GM12891 (cell line): Measurements from ENCODE around the gene SMIM36.

ENCODE experiments used
- POLR2AphosphoS5 ChIP-seq: IDR thresholded peaks from 2 replicates; pipeline ENCODE4 v1.6.1; 2011; ENCODE audit warnings: low read depth, low read length, control low read depth
- SPI1 ChIP-seq: IDR thresholded peaks from 2 replicates; pipeline ENCODE4 v1.6.1; 2011; ENCODE audit warnings: low read depth, low read length, control low read depth

DNA sequence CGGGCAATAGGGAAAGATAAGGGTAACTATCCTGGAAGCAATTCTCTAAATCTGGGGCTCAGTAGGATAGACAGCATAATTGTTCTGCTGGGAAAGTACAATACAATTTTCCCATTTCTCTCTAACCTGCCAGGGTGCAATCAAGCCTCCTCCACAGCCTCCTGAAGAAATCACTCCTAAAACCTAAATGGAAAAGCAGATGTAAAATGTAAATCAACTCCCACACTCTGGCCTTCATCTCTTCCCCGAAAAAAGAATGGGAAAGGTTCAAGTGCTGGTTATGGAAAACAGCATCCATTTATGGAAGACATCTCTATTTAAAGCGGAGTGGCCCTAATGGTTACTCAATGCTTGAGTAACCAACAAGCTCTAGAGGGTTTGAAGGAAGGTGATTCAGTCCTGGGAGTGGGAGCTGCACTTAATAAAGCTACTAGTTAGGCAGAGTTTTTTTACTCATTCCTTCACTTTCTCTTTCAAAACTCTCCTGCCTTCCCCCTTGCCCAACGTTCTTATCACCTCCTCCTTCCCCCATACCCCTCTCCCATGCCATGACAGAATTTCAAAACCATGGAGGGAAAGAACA, 94.7 kb downstream of the SMIM36 start:
- TF ChIP-seq POLR2AphosphoS5: no peak
- no peak for TF ChIP-seq SPI1
